ENCODE results near the gene PTPN9.

- TF ChIP-seq CTCF (IDR thresholded peaks at IDR 0.05) (no peak), POLR2A (IDR thresholded peaks at IDR 0.05) (no peak)
These were observed 118.5 kb downstream of the PTPN9 start for GRCh38 chr15:75460646-75461045.
